H1 (cell line): Measurements from ENCODE around the gene NEURL2.

Experiments used
- EP300 ChIP-seq, 2 experiments: IDR thresholded peaks; 1 replicate in 1 of 2; 2 replicates in 1 of 2; pipeline ENCODE4 v1.6.1; 2011 to 2012; ENCODE audit warnings: low read depth in 2 of 2, low read length in 2 of 2, mild to moderate bottlenecking in 2 of 2, borderline replicate concordance in 1 of 2, inconsistent platforms in 1 of 2, moderate library complexity in 1 of 2
- EZH2 ChIP-seq: fragments of 200-600 bp; sonication (generic); IDR thresholded peaks from 2 replicates; pipeline ENCODE4 v1.7.1; 2012; ENCODE audit warnings: low read depth, mild to moderate bottlenecking, moderate library complexity, low read length, inconsistent platforms; ENCODE audit not compliant: severe bottlenecking
- PHF8 ChIP-seq: fragments of 200-600 bp; sonication (generic); conservative IDR thresholded peaks from 2 replicates; pipeline ENCODE4 v1.7.1; 2012; ENCODE audit warnings: low read depth, mild to moderate bottlenecking, inconsistent platforms, low read length, moderate library complexity
- SAP30 ChIP-seq: fragments of 300-600 bp; sonication (generic); IDR thresholded peaks from 2 replicates; pipeline ENCODE4 v1.7.1; 2012; ENCODE audit warnings: low read length, moderate library complexity, mild to moderate bottlenecking, inconsistent platforms; ENCODE audit not compliant: insufficient read depth, insufficient replicate concordance
- SIRT6 ChIP-seq: IDR thresholded peaks from one replicate; pipeline ENCODE4 v1.7.1; 2012; ENCODE audit warnings: low read length, inconsistent platforms
- TF ChIP-seq, protein P1 (sequence below), 3 experiments: IDR thresholded peaks; 1 replicate in 2 of 3; 2 replicates in 1 of 3; pipeline versions ENCODE4 v1.5.1 to v1.6.1; 2011; ENCODE audit warnings: low read length in 3 of 3, mild to moderate bottlenecking in 3 of 3, inconsistent platforms in 2 of 3, low read depth in 1 of 3, moderate library complexity in 1 of 3; ENCODE audit not compliant: insufficient read depth in 1 of 3; ENCODE audit errors: control extremely low read depth in 1 of 3
- TF ChIP-seq, protein P2 (sequence below): fragments of 300-600 bp; sonication (generic); IDR thresholded peaks from 2 replicates; pipeline ENCODE4 v1.7.1; 2012; ENCODE audit warnings: low read length, moderate library complexity, mild to moderate bottlenecking, inconsistent platforms; ENCODE audit not compliant: insufficient replicate concordance

DNA sequence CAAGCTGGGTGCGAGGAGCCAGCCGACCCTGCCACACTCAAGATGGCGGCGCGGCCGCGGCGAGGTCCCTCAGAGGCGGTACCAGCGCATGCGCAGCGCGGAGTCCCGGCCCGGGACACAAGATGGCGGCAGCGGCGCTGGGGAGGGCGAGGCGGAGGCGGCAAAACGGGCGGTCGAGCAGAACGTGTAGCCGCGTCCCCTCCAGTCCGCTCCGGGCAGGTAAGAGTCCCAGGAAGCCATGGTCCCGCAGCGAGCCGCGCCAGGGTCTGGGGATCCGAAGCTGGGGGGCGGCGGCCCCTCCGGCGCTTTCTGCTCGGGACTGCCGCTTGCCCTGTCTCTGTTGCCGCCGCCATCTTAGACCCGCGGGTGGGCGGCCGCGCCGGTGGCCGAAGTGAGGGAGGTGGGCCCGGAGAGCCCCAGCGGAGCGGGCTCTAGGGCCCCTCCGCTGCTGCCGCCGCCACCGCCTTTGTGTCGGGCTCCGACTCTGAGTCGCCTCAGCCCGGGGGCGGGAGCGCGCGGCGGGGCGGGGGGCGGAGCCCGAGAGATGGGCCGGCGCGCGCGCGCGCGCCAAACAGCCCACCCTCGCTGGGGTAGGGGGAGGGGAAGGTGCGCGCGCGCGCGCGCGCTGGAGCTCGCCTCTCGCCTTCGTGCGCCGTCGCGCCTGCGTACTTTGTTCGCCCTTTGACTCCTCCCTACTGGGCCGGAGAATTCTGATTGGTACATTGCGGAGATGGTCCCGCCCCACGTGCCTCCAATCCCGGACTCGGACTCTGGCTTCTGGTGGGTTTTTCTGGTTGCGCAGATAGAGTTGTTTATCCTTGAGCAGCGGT is 43.8 kb upstream of the NEURL2 start, which contains the start of gene PCIF1:
- TF ChIP-seq, protein P1, sequence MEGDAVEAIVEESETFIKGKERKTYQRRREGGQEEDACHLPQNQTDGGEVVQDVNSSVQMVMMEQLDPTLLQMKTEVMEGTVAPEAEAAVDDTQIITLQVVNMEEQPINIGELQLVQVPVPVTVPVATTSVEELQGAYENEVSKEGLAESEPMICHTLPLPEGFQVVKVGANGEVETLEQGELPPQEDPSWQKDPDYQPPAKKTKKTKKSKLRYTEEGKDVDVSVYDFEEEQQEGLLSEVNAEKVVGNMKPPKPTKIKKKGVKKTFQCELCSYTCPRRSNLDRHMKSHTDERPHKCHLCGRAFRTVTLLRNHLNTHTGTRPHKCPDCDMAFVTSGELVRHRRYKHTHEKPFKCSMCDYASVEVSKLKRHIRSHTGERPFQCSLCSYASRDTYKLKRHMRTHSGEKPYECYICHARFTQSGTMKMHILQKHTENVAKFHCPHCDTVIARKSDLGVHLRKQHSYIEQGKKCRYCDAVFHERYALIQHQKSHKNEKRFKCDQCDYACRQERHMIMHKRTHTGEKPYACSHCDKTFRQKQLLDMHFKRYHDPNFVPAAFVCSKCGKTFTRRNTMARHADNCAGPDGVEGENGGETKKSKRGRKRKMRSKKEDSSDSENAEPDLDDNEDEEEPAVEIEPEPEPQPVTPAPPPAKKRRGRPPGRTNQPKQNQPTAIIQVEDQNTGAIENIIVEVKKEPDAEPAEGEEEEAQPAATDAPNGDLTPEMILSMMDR (IDR thresholded peaks at IDR 0.05; ENCODE audit: control extremely low read depth in 1 of 3, insufficient read depth in 1 of 3, low read depth in 1 of 3, low read length in 3 of 3), result no peak; a peak in 1 of 4 replicates
- TF ChIP-seq EP300 (IDR thresholded peaks at IDR 0.05; ENCODE audit: borderline replicate concordance in 1 of 2, low read depth in 2 of 2, low read length in 2 of 2) (peak in 1 of 2 experiments; percentile 21; a peak in 1 of 3 replicates), EZH2 (no peak), SAP30 (no peak), PHF8 (peak; percentile 100), SIRT6 (peak; percentile 71)
- TF ChIP-seq, protein P2, sequence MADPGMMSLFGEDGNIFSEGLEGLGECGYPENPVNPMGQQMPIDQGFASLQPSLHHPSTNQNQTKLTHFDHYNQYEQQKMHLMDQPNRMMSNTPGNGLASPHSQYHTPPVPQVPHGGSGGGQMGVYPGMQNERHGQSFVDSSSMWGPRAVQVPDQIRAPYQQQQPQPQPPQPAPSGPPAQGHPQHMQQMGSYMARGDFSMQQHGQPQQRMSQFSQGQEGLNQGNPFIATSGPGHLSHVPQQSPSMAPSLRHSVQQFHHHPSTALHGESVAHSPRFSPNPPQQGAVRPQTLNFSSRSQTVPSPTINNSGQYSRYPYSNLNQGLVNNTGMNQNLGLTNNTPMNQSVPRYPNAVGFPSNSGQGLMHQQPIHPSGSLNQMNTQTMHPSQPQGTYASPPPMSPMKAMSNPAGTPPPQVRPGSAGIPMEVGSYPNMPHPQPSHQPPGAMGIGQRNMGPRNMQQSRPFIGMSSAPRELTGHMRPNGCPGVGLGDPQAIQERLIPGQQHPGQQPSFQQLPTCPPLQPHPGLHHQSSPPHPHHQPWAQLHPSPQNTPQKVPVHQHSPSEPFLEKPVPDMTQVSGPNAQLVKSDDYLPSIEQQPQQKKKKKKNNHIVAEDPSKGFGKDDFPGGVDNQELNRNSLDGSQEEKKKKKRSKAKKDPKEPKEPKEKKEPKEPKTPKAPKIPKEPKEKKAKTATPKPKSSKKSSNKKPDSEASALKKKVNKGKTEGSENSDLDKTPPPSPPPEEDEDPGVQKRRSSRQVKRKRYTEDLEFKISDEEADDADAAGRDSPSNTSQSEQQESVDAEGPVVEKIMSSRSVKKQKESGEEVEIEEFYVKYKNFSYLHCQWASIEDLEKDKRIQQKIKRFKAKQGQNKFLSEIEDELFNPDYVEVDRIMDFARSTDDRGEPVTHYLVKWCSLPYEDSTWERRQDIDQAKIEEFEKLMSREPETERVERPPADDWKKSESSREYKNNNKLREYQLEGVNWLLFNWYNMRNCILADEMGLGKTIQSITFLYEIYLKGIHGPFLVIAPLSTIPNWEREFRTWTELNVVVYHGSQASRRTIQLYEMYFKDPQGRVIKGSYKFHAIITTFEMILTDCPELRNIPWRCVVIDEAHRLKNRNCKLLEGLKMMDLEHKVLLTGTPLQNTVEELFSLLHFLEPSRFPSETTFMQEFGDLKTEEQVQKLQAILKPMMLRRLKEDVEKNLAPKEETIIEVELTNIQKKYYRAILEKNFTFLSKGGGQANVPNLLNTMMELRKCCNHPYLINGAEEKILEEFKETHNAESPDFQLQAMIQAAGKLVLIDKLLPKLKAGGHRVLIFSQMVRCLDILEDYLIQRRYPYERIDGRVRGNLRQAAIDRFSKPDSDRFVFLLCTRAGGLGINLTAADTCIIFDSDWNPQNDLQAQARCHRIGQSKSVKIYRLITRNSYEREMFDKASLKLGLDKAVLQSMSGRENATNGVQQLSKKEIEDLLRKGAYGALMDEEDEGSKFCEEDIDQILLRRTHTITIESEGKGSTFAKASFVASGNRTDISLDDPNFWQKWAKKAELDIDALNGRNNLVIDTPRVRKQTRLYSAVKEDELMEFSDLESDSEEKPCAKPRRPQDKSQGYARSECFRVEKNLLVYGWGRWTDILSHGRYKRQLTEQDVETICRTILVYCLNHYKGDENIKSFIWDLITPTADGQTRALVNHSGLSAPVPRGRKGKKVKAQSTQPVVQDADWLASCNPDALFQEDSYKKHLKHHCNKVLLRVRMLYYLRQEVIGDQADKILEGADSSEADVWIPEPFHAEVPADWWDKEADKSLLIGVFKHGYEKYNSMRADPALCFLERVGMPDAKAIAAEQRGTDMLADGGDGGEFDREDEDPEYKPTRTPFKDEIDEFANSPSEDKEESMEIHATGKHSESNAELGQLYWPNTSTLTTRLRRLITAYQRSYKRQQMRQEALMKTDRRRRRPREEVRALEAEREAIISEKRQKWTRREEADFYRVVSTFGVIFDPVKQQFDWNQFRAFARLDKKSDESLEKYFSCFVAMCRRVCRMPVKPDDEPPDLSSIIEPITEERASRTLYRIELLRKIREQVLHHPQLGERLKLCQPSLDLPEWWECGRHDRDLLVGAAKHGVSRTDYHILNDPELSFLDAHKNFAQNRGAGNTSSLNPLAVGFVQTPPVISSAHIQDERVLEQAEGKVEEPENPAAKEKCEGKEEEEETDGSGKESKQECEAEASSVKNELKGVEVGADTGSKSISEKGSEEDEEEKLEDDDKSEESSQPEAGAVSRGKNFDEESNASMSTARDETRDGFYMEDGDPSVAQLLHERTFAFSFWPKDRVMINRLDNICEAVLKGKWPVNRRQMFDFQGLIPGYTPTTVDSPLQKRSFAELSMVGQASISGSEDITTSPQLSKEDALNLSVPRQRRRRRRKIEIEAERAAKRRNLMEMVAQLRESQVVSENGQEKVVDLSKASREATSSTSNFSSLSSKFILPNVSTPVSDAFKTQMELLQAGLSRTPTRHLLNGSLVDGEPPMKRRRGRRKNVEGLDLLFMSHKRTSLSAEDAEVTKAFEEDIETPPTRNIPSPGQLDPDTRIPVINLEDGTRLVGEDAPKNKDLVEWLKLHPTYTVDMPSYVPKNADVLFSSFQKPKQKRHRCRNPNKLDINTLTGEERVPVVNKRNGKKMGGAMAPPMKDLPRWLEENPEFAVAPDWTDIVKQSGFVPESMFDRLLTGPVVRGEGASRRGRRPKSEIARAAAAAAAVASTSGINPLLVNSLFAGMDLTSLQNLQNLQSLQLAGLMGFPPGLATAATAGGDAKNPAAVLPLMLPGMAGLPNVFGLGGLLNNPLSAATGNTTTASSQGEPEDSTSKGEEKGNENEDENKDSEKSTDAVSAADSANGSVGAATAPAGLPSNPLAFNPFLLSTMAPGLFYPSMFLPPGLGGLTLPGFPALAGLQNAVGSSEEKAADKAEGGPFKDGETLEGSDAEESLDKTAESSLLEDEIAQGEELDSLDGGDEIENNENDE, result no peak
